ENCODE results near the gene PCBP3.

- no peak for TF ChIP-seq EZH2 (IDR thresholded peaks at IDR 0.05; ENCODE audit: borderline replicate concordance, insufficient read depth, low read length, poor library complexity, severe bottlenecking)
- no peak for TF ChIP-seq EP300 (conservative IDR thresholded peaks at IDR 0.05; ENCODE audit: poor library complexity, severe bottlenecking)
- no peak for TF ChIP-seq CTCF (IDR thresholded peaks at IDR 0.05; ENCODE audit: poor library complexity, severe bottlenecking)
- TF ChIP-seq RAD21 (conservative IDR thresholded peaks at IDR 0.05), result no peak
- no peak for TF ChIP-seq POLR2AphosphoS5 (IDR thresholded peaks at IDR 0.05)
- TF ChIP-seq MXI1 (conservative IDR thresholded peaks at IDR 0.05; ENCODE audit: poor library complexity, severe bottlenecking), result no peak
- TF ChIP-seq SMC3 (conservative IDR thresholded peaks at IDR 0.05; ENCODE audit: poor library complexity), result no peak
- no peak for TF ChIP-seq TAF1 (IDR thresholded peaks at IDR 0.05; ENCODE audit: low read depth)
Observed at GRCh38 chr21:45963232-45963570, 319.7 kb downstream of the PCBP3 start.

Measured in neural cell (in vitro differentiated cells).